ENCODE data around the gene NRF1.

Gene NRF1

DNA sequence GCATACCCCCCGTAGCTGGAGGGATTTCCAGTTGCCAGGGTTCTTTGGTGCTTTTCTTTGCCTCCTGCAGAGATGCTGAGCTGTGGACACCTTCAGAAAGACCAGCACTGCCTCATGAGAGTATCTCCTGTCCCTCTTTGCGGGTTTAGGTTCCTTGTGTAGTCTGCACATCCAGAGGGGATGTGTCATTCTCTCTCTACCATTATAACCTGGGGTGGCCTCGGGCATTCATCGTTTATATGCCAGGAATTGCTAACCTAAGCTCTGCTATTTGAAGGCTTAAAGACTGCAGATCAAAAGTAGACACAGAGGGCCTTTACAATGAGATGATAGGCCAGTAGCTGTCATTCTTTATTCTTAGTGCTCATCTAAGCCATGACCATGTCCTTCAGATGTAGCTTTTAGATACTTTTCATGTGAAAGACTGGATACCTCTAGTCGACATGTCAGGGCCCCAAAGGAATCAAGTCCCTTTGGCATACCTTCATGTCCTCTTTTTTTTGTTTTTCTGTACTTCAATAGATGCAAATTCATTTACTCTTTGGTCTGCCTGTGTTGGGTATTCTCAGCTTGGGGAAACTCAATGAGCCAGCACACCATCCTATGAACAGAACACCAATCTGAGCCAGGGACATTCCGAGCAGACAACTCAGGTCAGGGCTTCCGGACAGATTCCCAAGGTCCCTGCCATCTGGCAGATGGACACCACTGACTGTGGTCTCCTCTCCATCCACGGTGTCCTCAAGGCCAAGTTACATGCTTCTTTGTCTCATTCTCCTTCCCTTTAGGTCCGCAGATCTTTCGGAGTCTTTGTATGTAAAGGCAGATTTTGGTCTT, 129.3 kb downstream of the NRF1 start:
- no peak for DNase-seq
- H3K27me3 ChIP-seq (replicated peaks; ENCODE audit: insufficient read depth, low read length) = no peaks in the 10 kb centered on the region
- no peak overlapping the region for H3K4me3 ChIP-seq (ENCODE audit: low read length)
- no peaks in the 10 kb centered on the region for H3K79me2 ChIP-seq (ENCODE audit: low read length)
- H3K9me2 ChIP-seq (replicated peaks; ENCODE audit: insufficient read depth, low read length) = no peaks in the 10 kb centered on the region
- 0 out of 2 replicates have a peak, but pooled peaks cover 4% of the 10 kb centered on the region for H3K4me1 ChIP-seq (ENCODE audit: low read length)
- H3F3A ChIP-seq (ENCODE audit: insufficient read depth, low read length) = no peaks in the 10 kb centered on the region
- no peak overlapping the region for H3K27ac ChIP-seq (ENCODE audit: low read length)
- TF ChIP-seq EZH2 (optimal IDR thresholded peaks at IDR 0.05; ENCODE audit: low read depth, low read length) = no peak
- TF ChIP-seq EZH2phosphoT487 (IDR thresholded peaks at IDR 0.05; ENCODE audit: low read length) = no peak
- TF ChIP-seq, protein P1, sequence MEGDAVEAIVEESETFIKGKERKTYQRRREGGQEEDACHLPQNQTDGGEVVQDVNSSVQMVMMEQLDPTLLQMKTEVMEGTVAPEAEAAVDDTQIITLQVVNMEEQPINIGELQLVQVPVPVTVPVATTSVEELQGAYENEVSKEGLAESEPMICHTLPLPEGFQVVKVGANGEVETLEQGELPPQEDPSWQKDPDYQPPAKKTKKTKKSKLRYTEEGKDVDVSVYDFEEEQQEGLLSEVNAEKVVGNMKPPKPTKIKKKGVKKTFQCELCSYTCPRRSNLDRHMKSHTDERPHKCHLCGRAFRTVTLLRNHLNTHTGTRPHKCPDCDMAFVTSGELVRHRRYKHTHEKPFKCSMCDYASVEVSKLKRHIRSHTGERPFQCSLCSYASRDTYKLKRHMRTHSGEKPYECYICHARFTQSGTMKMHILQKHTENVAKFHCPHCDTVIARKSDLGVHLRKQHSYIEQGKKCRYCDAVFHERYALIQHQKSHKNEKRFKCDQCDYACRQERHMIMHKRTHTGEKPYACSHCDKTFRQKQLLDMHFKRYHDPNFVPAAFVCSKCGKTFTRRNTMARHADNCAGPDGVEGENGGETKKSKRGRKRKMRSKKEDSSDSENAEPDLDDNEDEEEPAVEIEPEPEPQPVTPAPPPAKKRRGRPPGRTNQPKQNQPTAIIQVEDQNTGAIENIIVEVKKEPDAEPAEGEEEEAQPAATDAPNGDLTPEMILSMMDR (IDR thresholded peaks at IDR 0.05; ENCODE audit: low read length) = no peak
- no peak overlapping the region for H3K4me2 ChIP-seq (ENCODE audit: low read depth, low read length)
- no peaks in the 10 kb centered on the region for H3K36me3 ChIP-seq (replicated peaks; ENCODE audit: insufficient read depth, low read length)
- no peak overlapping the region for H3K9ac ChIP-seq (ENCODE audit: low read length)
- no peak overlapping the region for H2AFZ ChIP-seq (ENCODE audit: low read length)
- H3K9me3 ChIP-seq (replicated peaks; ENCODE audit: insufficient read depth, low read length) = no peaks in the 10 kb centered on the region
- no peaks in the 10 kb centered on the region for H4K20me1 ChIP-seq (ENCODE audit: insufficient read depth, low read length)

DNA sequence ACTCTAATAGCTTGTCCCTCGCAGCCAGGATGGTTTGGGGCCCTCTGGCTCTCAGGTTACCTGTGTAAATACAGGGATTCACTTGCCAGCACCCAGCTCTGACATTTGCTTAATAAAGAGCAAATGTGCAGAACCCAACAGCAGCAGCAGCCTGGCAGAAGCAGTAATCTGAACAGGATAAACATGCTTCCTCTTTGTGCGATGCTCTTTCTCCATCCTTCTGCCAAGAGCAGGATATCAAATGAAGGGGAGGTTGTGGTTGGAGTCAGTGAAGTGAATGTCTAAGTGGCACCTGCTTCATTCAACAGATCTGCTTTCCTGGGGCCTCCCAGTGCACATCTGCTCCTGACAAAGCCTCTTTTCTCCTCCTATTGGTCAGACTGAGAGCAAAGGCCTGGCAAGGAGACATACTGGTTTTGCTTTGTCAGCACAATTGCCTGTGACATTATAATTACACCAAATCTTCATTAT, 130.3 kb downstream of the NRF1 start:
- Histone ChIP-seq H3K27me3 (replicated peaks; ENCODE audit: insufficient read depth, low read length) (no peaks in the 10 kb centered on the region), H3K27ac (ENCODE audit: low read length) (no peak overlapping the region), H4K20me1 (ENCODE audit: insufficient read depth, low read length) (no peaks in the 10 kb centered on the region), H3K9me3 (replicated peaks; ENCODE audit: insufficient read depth, low read length) (no peaks in the 10 kb centered on the region), H3F3A (ENCODE audit: insufficient read depth, low read length) (no peaks in the 10 kb centered on the region), H3K4me1 (ENCODE audit: low read length) (0 out of 2 replicates have a peak, but pooled peaks cover 4% of the 10 kb centered on the region), H3K9me2 (replicated peaks; ENCODE audit: insufficient read depth, low read length) (no peaks in the 10 kb centered on the region), H2AFZ (ENCODE audit: low read length) (no peak overlapping the region), H3K4me3 (ENCODE audit: low read length) (no peak overlapping the region), H3K79me2 (ENCODE audit: low read length) (no peaks in the 10 kb centered on the region), H3K4me2 (ENCODE audit: low read depth, low read length) (no peak overlapping the region), H3K9ac (ENCODE audit: low read length) (no peak overlapping the region), H3K36me3 (replicated peaks; ENCODE audit: insufficient read depth, low read length) (no peaks in the 10 kb centered on the region)
- peak; percentile 62 for DNase-seq
- TF ChIP-seq, protein P1 (IDR thresholded peaks at IDR 0.05; ENCODE audit: low read length) = no peak; the same call in 1 of the 2 replicates
- TF ChIP-seq EZH2phosphoT487 (IDR thresholded peaks at IDR 0.05; ENCODE audit: low read length) = no peak
- TF ChIP-seq EZH2 (optimal IDR thresholded peaks at IDR 0.05; ENCODE audit: low read depth, low read length) = no peak

DNA sequence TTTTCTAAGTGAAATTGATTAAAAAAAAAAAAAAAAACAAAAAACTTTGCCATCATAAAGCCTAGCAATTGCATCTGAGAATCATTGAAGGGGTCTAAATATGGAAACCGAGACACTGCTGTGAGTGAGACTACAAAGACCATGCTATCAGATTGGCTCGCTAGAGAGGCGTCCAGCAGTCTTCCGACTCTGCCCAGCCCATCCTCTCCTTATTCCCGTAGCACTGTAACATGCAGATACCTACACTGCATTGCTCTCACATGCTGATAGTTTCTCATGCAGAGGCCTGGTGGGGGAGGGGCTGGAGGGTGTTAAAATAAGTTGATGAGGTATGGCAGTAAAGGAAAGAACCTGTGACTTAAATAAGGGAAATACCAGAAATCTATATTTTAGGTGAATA, 130.7 kb downstream of the NRF1 start:
- Histone ChIP-seq H3K9ac (ENCODE audit: low read length) (no peak overlapping the region), H2AFZ (ENCODE audit: low read length) (no peak overlapping the region), H3K4me3 (ENCODE audit: low read length) (no peak overlapping the region), H3K9me2 (replicated peaks; ENCODE audit: insufficient read depth, low read length) (no peaks in the 10 kb centered on the region), H3K4me1 (ENCODE audit: low read length) (0 out of 2 replicates have a peak, but pooled peaks cover 4% of the 10 kb centered on the region), H3K79me2 (ENCODE audit: low read length) (no peaks in the 10 kb centered on the region), H3K4me2 (ENCODE audit: low read depth, low read length) (no peak overlapping the region), H3K27me3 (replicated peaks; ENCODE audit: insufficient read depth, low read length) (no peaks in the 10 kb centered on the region), H3K36me3 (replicated peaks; ENCODE audit: insufficient read depth, low read length) (no peaks in the 10 kb centered on the region), H3F3A (ENCODE audit: insufficient read depth, low read length) (no peaks in the 10 kb centered on the region), H3K27ac (ENCODE audit: low read length) (no peak overlapping the region), H4K20me1 (ENCODE audit: insufficient read depth, low read length) (no peaks in the 10 kb centered on the region), H3K9me3 (replicated peaks; ENCODE audit: insufficient read depth, low read length) (no peaks in the 10 kb centered on the region)
- DNase-seq = no peak
- TF ChIP-seq EZH2phosphoT487 (IDR thresholded peaks at IDR 0.05; ENCODE audit: low read length) (no peak), EZH2 (optimal IDR thresholded peaks at IDR 0.05; ENCODE audit: low read depth, low read length) (no peak)
- TF ChIP-seq, protein P1 (IDR thresholded peaks at IDR 0.05; ENCODE audit: low read length) = no peak
